IMR-90 (cell line): Measurements from ENCODE around the gene RAPGEF2. TPM values are rescaled to one million over a fixed set of nuclear protein-coding genes. Genes with fewer than 3 reads are reported as not detected.

ENCODE experiments used
- ATAC-seq: fragments of 200-7000 bp; cut with Tn5 transposase; 2 replicates; pipeline ENCODE4 v1.9.1; 2020; ENCODE audit warnings: low read depth, mild to moderate bottlenecking, moderate library complexity
- BruUV-seq: library from RNA; stranded (reverse); fragments of 400-500 nt; replicated peaks from 2 replicates; lab custom pipeline; 2021; lab: Mats Ljungman, UMichigan
- CTCF ChIA-PET: fragments of 300-600 bp; formaldehyde crosslinking; extraction: SDS; loops from one replicate; lab custom pipeline; 2021; ENCODE audit warnings: antibody characterized with exemption; lab: Yijun Ruan, JAX
- POLR2A ChIA-PET: fragments of 300-600 bp; sonication (Branson Sonifier 250); formaldehyde crosslinking; loops from one replicate; lab custom pipeline; 2022; ENCODE audit warnings: antibody characterized with exemption; ENCODE audit not compliant: unreplicated experiment; lab: Charles Lee
- DNase-seq: peaks from one replicate; pipeline ENCODE4 v3.0.0; 2013
- H2AFZ ChIP-seq: replicated peaks from 2 replicates; pipeline ENCODE3; 2013; ENCODE audit warnings: low read length, mild to moderate bottlenecking; ENCODE audit not compliant: poor library complexity
- H2AK5ac ChIP-seq: 2 replicates; pipeline ENCODE4 v1.6.1; 2013; ENCODE audit warnings: low read depth, low read length, inconsistent platforms
- H2AK9ac ChIP-seq: replicated peaks from 2 replicates; pipeline ENCODE3; 2013; ENCODE audit warnings: mild to moderate bottlenecking, low read depth, low read length, moderate library complexity; ENCODE audit not compliant: poor library complexity
- H2BK120ac ChIP-seq: 2 replicates; pipeline ENCODE4 v1.6.1; 2013; ENCODE audit warnings: low read depth, low read length, inconsistent platforms
- H2BK15ac ChIP-seq: 3 replicates; pipeline ENCODE4 v1.6.1; 2013; ENCODE audit warnings: low read depth, low read length, inconsistent platforms
- H2BK20ac ChIP-seq: 2 replicates; pipeline ENCODE4 v1.6.1; 2013; ENCODE audit warnings: low read depth, mild to moderate bottlenecking, inconsistent platforms, low read length, moderate library complexity
- H2BK5ac ChIP-seq: 2 replicates; pipeline ENCODE4 v1.6.1; 2013; ENCODE audit warnings: mild to moderate bottlenecking, low read depth, low read length, inconsistent platforms; ENCODE audit not compliant: poor library complexity, severe bottlenecking
- H3K14ac ChIP-seq: replicated peaks from 2 replicates; pipeline ENCODE4 v1.6.1; 2013; ENCODE audit warnings: low read depth, low read length, inconsistent platforms
- H3K18ac ChIP-seq: 2 replicates; pipeline ENCODE4 v1.6.1; 2013; ENCODE audit warnings: low read depth, low read length, control low read depth
- H3K23ac ChIP-seq: 2 replicates; pipeline ENCODE4 v1.6.1; 2013; ENCODE audit warnings: low read depth, low read length, inconsistent platforms
- H3K27ac ChIP-seq: 2 replicates; pipeline ENCODE4 v1.5.1; 2013; ENCODE audit warnings: mild to moderate bottlenecking, control low read depth, low read length; ENCODE audit not compliant: insufficient read depth
- H3K27me3 ChIP-seq: 2 replicates; pipeline ENCODE4 v1.6.1; 2013; ENCODE audit warnings: low read length; ENCODE audit not compliant: control insufficient read depth, insufficient read depth
- H3K36me3 ChIP-seq: 2 replicates; pipeline ENCODE4 v1.6.1; 2013; ENCODE audit warnings: low read length, mixed read lengths; ENCODE audit not compliant: control insufficient read depth, insufficient read depth
- H3K4ac ChIP-seq: 2 replicates; pipeline ENCODE4 v1.6.1; 2013; ENCODE audit warnings: low read depth, low read length, inconsistent platforms
- H3K4me1 ChIP-seq: 2 replicates; pipeline ENCODE4 v1.6.1; 2013; ENCODE audit warnings: low read length, mixed read lengths; ENCODE audit not compliant: control insufficient read depth, insufficient read depth
- H3K4me2 ChIP-seq: 2 replicates; pipeline ENCODE4 v1.6.1; 2013; ENCODE audit warnings: low read depth, mild to moderate bottlenecking, control low read depth, low read length, moderate library complexity
- H3K4me3 ChIP-seq: 2 replicates; pipeline ENCODE4 v1.5.1; 2013; ENCODE audit warnings: low read depth, mild to moderate bottlenecking, control low read depth, low read length, moderate library complexity; ENCODE audit not compliant: insufficient read depth
- H3K56ac ChIP-seq: 2 replicates; pipeline ENCODE4 v1.6.1; 2013; ENCODE audit warnings: low read length, inconsistent platforms; ENCODE audit not compliant: insufficient read depth; ENCODE audit errors: extremely low read depth
- H3K79me1 ChIP-seq, 2 experiments: 2 replicates each; pipeline ENCODE4 v1.6.1; 2013; ENCODE audit warnings: low read length in 2 of 2, inconsistent platforms in 1 of 2, low read depth in 1 of 2
- H3K9ac ChIP-seq: 2 replicates; pipeline ENCODE4 v1.6.1; 2013; ENCODE audit warnings: low read depth, low read length, control low read depth
- H3K9me1 ChIP-seq: 2 replicates; pipeline ENCODE4 v1.6.1; 2013; ENCODE audit warnings: low read length, inconsistent platforms; ENCODE audit not compliant: insufficient read depth
- H3K9me3 ChIP-seq: 2 replicates; pipeline ENCODE4 v1.6.1; 2013; ENCODE audit warnings: low read length; ENCODE audit not compliant: control insufficient read depth, insufficient read depth
- H4K20me1 ChIP-seq: 2 replicates; pipeline ENCODE4 v1.6.1; 2013; ENCODE audit warnings: low read length, inconsistent platforms; ENCODE audit not compliant: insufficient read depth
- H4K5ac ChIP-seq: 2 replicates; pipeline ENCODE4 v1.6.1; 2013; ENCODE audit warnings: mild to moderate bottlenecking, low read depth, low read length, control low read depth
- H4K8ac ChIP-seq, 2 experiments: 2 replicates each; pipeline ENCODE4 v1.6.1; 2013; ENCODE audit warnings: low read depth in 2 of 2, low read length in 2 of 2, control low read depth in 1 of 2, inconsistent platforms in 1 of 2
- H4K91ac ChIP-seq: 2 replicates; pipeline ENCODE4 v1.6.1; 2013; ENCODE audit warnings: low read depth, low read length, inconsistent platforms; ENCODE audit not compliant: insufficient read depth
- BHLHE40 ChIP-seq: fragments of 150-350 bp; IDR thresholded peaks from 2 replicates; pipeline ENCODE4 v1.6.1; 2016; ENCODE audit warnings: mild to moderate bottlenecking, low read depth, low read length
- FOS ChIP-seq: fragments of 150-350 bp; IDR thresholded peaks from 2 replicates; pipeline ENCODE4 v1.6.1; 2016; ENCODE audit warnings: low read depth, low read length
- MXI1 ChIP-seq: IDR thresholded peaks from 2 replicates; pipeline ENCODE4 v1.6.1; 2012; ENCODE audit warnings: low read depth, mild to moderate bottlenecking, low read length, moderate library complexity, borderline replicate concordance
- NFE2L2 ChIP-seq: fragments of 150-350 bp; IDR thresholded peaks from 2 replicates; pipeline ENCODE4 v1.6.1; 2016; ENCODE audit warnings: low read depth, mild to moderate bottlenecking, low read length
- POLR2A ChIP-seq: IDR thresholded peaks from 2 replicates; pipeline ENCODE4 v1.6.1; 2012; ENCODE audit warnings: mild to moderate bottlenecking, low read depth, low read length
- RAD21 ChIP-seq: IDR thresholded peaks from 2 replicates; pipeline ENCODE4 v1.6.1; 2012; ENCODE audit warnings: low read length, improper control_type of control experiment
- WGBS, 2 experiments: methylation state at CpG; one replicate each; pipeline versions ENCODE4 v1.1.5 to v1.1.7; 2013; ENCODE audit warnings: missing lambda C conversion rate in 2 of 2; ENCODE audit not compliant: insufficient read length in 1 of 2; ENCODE audit errors: extremely low coverage in 2 of 2; 5-methylcytosine and 5-hydroxymethylcytosine counted together
- dilution Hi-C: fragments of 300-500 bp; cut with HindIII; formaldehyde crosslinking; loops from one replicate; pipeline ENCODE4 v1.14.3; 2018; ENCODE audit warnings: low sequenced_read_pairs; ENCODE audit not compliant: unreplicated experiment
- in situ Hi-C: fragments of 300-500 bp; cut with MboI; formaldehyde crosslinking; loops from 3 replicates; pipeline ENCODE4 v1.14.3; 2019; ENCODE audit warnings: low sequenced_read_pairs, inconsistent platforms, mixed read lengths
- intact Hi-C: fragments of 100-400 bp; cut with micrococcal nuclease; formaldehyde crosslinking; loops from 2 replicates; pipeline ENCODE4 v1.10.0; 2022
- polyA plus RNA-seq, 3 experiments: library from polyadenylated mRNA; depleted of rRNA; stranded (reverse); fragments of >200 nt; gene quantifications; 2 replicates each; pipeline ENCODE4 v1.2.3, GENCODE V29; 2012; ENCODE audit warnings: low replicate concordance in 1 of 3
- total RNA-seq: library from RNA; depleted of rRNA; stranded (reverse); fragments of >200 nt; gene quantifications from 2 replicates; pipeline ENCODE4 v1.2.3, GENCODE V29; 2012
- TF ChIP-seq, protein P1 (sequence below): conservative IDR thresholded peaks from 2 replicates; pipeline ENCODE4 v1.5.1; 2012; ENCODE audit warnings: mild to moderate bottlenecking, low read depth, low read length, improper control_type of control experiment

RAPGEF2 gene
- total and polyA plus RNA-seq, 2 of the 4 experiments (the other 2 are of a cell fraction): 27.6 to 109 TPM

DNA sequence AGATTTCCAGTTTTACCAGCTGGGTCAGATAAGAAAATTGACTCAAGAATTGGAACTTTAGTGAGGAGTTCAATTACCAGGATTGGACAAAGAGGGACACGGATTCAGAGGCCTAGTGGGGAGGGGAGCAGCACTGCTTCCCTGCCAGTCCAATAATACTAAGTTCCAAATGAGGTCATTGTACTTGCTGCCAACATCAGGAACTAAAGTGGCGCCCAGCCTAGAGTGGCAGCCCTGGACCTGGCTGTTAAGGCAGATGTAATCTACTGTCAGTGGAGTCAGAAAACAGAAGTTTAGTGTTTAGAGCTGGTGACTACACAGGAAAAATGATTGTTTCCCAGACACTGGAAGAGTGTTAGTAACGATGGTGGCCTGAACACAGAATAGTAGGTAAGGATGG is 42.7 kb upstream of the RAPGEF2 start:
- no peak overlapping the region for H3K4ac ChIP-seq
- no peak overlapping the region for H3K4me2 ChIP-seq
- BruUV-seq: no TSS peak
- no peak overlapping the region for H4K8ac ChIP-seq
- H3K23ac ChIP-seq: no peak overlapping the region
- H3K27me3 ChIP-seq: peaks cover 3% of the 10 kb centered on the region
- in situ Hi-C loops (no loop called here), intact Hi-C loops (no loop called here), dilution Hi-C loops (no loop called here)
- no peak overlapping the region for H2BK20ac ChIP-seq
- no peaks in the 10 kb centered on the region for H3K9me1 ChIP-seq
- no peak overlapping the region for H3K27ac ChIP-seq
- DNase-seq (no peak), ATAC-seq (no peak)
- H3K36me3 ChIP-seq: no peaks in the 10 kb centered on the region
- no peak overlapping the region for H2BK5ac ChIP-seq
- H3K4me1 ChIP-seq: no peaks in the 10 kb centered on the region
- H3K4me3 ChIP-seq: no peak overlapping the region
- H3K56ac ChIP-seq: no peak overlapping the region
- no peak for TF ChIP-seq RAD21
- no peak for TF ChIP-seq NFE2L2
- TF ChIP-seq MXI1: no peak
- no peak for TF ChIP-seq FOS
- TF ChIP-seq, protein P1, sequence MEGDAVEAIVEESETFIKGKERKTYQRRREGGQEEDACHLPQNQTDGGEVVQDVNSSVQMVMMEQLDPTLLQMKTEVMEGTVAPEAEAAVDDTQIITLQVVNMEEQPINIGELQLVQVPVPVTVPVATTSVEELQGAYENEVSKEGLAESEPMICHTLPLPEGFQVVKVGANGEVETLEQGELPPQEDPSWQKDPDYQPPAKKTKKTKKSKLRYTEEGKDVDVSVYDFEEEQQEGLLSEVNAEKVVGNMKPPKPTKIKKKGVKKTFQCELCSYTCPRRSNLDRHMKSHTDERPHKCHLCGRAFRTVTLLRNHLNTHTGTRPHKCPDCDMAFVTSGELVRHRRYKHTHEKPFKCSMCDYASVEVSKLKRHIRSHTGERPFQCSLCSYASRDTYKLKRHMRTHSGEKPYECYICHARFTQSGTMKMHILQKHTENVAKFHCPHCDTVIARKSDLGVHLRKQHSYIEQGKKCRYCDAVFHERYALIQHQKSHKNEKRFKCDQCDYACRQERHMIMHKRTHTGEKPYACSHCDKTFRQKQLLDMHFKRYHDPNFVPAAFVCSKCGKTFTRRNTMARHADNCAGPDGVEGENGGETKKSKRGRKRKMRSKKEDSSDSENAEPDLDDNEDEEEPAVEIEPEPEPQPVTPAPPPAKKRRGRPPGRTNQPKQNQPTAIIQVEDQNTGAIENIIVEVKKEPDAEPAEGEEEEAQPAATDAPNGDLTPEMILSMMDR: no peak
- no peak for TF ChIP-seq POLR2A
- TF ChIP-seq BHLHE40: no peak
- 85% methylated on average over 2 of the region's 3 CpGs; no CpG with 5 or more reads in 1 of the 2 experiments for WGBS, 2 experiments
- no peak overlapping the region for H2BK120ac ChIP-seq
- no peak overlapping the region for H4K5ac ChIP-seq
- H2AFZ ChIP-seq: no peak overlapping the region
- no peak overlapping the region for H3K14ac ChIP-seq
- ChIA-PET CTCF (no interaction called here), POLR2A (no interaction called here)
- H3K79me1 ChIP-seq: no peaks in the 10 kb centered on the region
- no peak overlapping the region for H2AK9ac ChIP-seq
- H3K9me3 ChIP-seq: no peaks in the 10 kb centered on the region
- H2AK5ac ChIP-seq: no peak overlapping the region
- no peaks in the 10 kb centered on the region for H4K20me1 ChIP-seq
- H4K91ac ChIP-seq: no peak overlapping the region
- H3K18ac ChIP-seq: no peak overlapping the region
- H3K9ac ChIP-seq: no peak overlapping the region
- H2BK15ac ChIP-seq: no peak overlapping the region
